NCI-H1694 treated with DMSO at 0.1 percent for 48 hours (cell line): Measurements from ENCODE around the gene TAP2.
A peak's percentile ranks its signal among the peaks of the same experiment; 100 is the strongest.
"Not testable (repeated sequence)": the region's sequence is repeated elsewhere in the genome, so short reads cannot be mapped to it uniquely, and the experiment has no call there.

Experiments used
- DNase-seq: peaks from one replicate; lab custom pipeline; 2025; lab: John Stamatoyannopoulos, UW

The TAP2 gene

DNA sequence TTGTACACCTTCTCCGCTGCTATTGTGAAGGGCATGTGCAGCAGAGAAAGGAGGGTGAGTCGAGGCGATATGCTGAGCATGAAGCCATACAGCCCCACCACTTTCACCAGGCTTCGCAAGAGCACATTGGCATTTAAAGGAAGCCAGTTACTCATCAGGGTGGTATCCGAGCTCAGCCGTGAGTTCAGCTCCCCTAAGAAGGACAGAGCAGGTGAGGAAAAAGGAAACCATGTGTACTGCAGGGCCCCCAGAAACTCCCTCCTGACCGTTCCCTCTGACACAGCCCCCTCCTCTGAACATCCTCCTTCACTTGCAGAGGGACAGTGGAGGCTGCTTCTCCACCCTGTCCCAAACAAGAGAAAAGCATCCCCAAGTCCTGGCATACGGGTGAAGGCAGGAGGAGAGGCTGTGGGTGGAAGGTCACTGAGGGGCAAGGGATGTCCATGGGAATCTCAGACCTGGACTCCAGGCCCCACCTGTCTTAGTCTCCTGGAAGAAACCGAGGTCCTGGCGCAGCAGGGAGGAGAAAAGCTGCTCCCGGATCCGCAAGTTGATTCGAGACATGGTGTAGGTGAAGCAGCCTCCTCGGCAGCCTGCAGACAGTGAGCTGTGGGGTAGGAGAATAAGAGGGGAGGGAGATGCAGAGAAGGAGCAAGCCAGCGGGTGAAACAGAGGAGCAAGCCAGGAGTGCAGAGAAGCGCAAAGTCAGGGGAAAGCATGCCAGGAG lies 3.2 kb downstream of the TAP2 start:
- no peak for DNase-seq

DNA sequence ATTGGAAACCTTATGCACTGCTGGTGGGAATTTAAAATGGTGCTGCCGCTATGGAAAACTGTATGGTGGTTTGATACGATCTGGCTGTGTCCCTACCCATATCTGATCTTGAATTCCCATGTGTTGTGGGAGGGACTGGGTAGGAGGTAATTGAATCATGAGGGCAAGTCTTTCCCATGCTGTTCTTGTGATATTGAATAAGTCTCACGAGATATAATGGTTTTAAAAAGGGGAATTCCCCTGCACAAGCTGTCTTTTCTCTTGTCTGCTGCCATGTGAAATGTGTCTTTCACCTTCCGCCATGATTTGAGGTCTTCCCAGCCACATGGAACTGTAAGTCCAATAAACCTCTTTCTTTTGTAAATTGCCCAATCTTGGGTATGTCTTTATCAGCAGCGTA lies 4.9 kb downstream of the TAP2 start:
- no peak for DNase-seq

DNA sequence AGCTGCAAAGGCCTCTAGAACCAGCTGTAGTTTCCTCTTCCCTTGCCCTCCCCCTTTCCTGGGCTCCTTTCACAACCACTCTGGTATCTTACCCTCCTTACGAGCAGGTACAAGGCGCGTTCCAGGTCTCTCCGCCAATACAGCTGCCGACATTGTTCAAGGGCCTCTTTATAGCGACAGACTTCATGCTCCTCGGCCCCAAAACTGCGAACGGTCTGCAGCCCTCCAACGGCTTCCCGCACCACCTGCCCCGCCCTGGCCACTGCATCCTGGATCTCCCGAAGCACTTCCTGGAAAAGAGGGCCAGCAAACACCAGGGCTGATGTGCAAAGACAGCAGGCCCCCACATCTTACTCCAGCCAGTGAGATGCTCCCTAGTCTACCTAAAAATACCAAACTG lies 6.0 kb downstream of the TAP2 start:
- DNase-seq = no peak

DNA sequence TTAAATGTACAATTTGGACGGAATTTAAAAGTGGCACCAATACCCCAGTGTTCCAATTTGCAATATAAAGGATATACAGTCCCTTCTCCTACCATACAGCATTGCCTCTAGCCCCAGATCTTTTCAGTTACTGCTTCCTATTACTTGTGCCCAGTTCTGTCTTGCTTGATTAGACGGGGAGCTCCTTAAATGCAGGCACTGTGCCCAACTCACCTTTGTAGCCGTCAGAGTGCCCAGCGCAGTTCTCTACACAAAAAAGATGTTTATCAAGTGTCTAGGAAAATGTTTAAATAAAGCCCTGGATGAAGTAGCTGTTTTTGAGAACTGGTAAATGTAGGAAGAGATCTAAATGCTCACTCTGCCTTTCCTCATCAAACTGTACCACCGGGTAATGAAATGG lies 7.6 kb downstream of the TAP2 start:
- no peak for DNase-seq

DNA sequence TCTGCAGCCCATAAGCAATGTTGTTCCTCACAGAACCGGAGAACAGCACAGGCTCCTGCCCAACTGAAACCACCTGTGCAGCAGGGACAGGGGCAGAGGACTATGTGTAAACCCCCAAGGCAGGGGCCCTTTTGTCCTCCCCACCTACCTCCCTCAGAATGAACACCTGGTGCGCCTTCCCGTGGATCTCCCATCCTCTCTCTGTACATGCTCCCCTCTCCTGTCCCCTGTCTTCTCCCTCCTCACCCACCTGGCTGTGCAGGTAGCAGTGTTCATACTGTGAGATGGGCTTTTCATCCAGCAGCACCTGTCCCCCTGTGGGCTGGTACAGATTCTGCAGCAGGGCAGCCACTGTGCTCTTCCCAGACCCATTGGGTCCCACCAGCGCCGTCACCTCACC lies 8.5 kb downstream of the TAP2 start:
- DNase-seq = no peak

DNA sequence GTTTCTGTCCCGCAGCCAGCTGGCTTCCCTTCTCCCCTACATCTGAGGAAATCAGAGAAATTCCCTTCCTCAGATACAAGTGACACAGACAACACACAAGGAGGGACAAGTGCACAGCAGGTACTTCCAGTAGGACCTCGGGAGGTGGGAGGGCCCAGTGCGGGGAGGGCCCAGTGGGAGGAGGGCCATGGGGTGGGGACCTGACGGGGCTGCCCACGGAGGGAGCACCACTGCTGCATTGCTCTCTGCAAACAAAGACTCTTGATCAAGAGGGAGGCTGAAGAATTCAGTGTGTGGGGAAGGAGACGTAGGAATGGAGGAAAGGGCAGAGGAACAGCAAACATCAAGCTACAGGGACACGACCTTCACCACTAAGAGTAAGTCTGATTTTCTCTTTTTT lies 9.0 kb downstream of the TAP2 start:
- DNase-seq = no peak

DNA sequence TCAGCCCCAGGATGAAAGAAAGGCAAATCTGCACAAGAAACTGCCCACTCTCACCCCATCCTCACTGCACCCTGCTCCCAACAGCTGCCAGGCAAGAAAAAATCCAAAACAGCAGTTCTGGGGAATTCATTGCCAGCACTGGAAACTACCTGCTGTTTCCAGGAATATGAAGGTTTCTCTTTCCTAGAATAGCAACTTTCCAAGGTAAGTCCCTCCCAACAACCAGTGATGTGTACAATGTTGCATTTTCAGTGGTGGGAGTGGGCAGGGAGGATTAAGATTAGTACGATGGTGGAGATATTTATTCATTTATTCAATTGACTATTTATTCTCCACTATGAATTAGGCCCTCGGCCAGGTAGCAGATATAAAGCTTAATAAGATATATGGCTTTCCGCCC lies 11.5 kb downstream of the TAP2 start:
- no peak for DNase-seq

DNA sequence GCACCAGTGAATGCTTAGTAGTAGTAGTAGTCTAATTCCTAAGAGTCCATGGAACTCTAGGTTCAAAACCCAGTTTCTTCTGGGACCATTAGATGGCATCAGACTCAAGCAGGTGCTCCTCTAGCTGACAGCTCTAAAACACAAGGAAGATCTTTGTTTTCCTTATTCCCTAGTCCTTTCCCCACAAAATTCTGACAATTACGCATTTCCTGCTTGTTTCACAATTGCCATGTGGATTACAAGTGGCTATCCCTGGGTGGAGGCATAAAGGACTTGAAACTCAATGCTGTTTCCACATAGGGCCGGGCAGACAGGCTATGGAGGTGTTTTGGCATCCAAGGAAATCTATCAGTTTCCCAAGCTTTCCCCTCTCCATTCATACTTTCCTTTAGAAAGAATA lies 12.6 kb downstream of the TAP2 start:
- no peak for DNase-seq

DNA sequence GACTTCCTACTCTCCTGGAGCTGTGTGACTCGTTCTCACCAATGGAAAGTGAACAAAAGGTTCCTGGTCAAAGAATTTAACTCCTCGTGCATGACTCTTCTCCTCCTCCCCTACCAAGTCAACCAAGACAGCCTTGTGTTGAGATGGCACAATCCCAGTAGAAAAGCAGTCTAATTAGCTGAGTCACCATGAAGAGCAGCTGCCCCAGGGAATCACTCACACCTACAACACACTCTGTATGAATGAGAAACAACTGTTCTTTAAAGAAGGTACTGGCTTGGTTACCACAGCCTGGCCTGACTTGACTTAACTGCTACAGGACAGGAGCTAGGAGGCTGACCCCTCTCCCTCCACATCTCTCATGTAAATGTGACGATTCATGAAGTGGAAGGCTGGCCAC lies 18.8 kb downstream of the TAP2 start:
- no peak for DNase-seq

DNA sequence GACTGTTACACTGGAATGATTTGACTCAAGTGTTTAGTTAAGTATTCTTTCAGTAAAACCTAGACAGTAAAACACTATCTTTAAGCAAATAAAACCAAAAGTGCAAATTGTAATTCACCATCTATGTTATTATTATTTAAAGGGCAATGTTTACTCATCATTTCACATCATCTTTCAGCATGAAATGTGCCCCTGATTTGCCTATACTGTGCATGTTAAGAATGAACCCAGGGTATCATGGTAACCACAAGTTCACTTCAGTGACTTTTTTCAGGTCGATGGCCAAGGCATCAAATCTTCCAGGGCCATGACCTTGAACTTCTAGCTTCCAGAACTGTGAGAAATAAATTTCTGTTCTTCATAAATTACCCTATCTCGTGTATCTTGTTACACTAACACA lies 19.7 kb downstream of the TAP2 start:
- DNase-seq = no peak

DNA sequence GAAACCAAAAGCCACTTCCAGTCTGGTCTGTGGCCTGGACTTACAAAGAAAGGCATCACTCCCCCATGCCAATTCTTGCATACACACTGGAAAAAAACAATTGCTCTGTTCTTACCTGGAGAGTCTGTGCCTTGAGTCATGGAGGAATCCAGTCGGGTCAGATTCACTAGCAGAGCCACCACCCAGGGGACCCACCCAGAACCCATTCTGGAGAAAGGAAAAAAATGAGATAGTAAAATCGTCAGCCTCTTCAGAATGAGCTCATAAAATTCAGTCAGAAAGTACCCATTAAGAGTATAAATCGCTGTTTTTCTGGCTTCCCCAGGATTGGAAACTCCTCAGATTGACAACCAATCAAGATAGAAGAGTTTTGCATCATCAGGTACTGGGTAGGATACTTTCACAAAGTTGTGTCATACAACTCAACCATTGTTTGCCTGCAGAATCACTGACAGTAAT lies 21.8 kb downstream of the TAP2 start, which contains the start of gene HLA-DOB:
HLA-DOB (minus strand) TSS at position 257 of the 459 bp plus-strand sequence; CDS start at position 206, 51 bp downstream.
- DNase-seq = no peak

DNA sequence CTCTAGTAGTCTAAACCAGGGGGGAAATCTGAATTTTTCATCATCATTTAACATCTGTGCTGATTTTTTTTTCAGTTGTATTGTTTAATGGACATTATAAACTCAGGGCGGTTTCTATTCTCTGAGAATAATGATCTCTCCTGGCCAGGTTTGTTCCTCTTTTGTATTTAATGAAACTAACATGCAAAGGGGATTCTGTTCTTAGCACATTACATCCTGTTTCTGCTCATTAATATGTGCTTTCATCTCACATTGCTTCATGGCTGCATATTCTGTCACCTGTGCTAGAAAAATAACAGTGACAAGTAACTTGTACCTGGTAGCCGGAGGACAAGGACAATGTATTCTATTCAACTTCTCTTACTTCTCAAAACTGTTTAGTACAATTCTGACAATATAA lies 22.5 kb downstream of the TAP2 start:
- no peak for DNase-seq

DNA sequence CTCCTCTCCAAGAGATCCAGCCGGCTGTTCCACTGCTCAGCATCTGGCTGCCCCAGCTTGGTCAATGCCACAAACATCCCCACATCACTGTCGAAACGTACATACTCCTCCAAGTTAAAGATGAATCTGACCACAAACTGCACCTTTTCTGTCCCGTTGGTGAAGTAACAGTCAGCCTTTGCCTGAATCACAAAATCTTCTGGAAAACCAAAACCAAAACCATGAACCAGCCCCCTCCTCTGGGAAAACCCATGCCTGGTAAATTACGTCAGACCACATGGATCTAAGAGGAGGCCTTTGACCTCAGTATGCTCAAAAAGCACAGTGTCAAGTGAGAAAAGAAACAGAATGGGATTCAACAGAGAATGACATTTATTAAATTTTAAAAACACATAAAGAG lies 23.4 kb downstream of the TAP2 start:
- no peak for DNase-seq

DNA sequence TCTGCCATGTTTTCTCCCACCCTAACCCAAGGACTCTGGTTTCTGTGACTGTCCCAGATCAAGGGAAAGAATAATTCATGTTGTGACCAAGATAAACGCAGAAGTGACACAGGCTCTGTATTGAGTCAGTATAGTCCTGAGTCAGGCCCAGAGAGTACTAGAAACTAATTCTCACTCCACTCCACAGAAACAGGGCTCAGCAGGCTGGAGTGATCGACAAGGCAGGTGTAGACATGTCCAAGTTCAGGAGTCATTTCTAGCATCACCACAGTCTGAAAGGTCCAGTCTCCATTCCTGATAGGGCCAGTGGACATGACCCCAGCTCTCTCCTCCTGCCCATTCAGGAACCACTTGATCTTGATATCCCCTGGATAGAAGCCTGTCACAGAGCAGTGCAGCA lies 24.4 kb downstream of the TAP2 start:
- DNase-seq = no peak

DNA sequence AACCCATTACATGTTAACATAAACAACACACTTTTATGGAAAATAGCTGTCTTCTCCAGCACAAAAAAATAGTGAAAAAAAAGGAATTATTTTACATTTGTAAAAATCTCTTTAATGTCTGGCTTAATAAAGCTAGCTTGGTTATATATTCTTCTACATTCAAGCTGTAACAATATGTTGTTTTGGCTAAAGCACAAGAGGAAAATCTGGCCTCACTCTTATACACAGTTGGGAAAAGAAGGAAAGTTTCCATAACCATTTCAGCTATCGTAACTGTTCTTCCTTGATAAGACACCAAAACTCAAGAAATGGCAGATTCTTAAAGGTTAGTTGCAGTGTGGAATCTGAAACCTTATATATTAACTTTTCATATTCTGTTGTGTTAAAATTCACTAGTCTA lies 29.4 kb downstream of the TAP2 start:
- DNase-seq = no peak

DNA sequence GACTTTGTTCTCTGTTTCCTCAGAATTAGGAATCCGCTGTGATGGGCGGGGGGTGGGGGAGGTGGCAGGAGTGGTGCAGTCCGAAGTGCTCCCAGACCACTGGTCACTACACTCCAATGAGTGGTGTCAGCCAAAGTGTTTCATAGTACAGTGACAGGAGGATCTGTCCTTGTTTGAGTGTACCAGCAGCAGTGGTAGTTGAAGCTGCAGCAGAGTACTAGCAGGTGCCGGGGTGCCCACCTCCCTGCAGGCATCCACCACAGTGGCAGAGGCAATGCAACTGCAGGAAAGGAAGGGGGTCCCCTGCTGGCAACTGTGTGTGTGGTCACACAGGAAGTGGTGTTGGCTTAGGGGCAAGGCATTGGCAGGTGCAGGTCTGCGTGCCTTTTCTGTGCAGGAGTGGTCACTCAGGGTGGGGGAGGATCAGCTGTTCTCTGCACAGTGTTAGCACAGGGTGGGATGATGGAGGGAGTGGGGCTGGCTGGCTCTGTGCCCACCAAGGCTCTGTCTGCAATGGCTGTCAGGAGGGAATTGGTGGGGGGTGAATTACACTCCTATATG lies 31.4 kb downstream of the TAP2 start:
- DNase-seq = no peak

DNA sequence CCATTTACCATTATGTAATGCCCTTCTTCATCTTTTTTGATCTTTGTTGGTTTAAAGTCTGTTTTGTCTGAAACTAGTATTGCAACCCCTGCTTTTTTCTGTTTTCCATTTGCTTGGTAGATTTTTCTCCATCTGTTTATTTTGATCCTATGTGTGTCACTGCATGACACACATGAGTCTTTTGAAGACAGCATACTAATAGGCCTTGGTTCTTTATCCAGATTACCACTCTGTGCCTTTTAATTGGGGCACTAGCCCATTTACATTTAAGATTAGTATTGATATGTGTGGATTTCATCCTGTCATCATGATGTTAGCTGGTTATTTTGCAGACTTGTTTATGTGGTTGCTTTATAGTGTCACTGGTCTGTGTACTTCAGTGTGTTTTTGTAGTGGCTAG lies 33.1 kb downstream of the TAP2 start:
- not testable (repeated sequence) for DNase-seq

DNA sequence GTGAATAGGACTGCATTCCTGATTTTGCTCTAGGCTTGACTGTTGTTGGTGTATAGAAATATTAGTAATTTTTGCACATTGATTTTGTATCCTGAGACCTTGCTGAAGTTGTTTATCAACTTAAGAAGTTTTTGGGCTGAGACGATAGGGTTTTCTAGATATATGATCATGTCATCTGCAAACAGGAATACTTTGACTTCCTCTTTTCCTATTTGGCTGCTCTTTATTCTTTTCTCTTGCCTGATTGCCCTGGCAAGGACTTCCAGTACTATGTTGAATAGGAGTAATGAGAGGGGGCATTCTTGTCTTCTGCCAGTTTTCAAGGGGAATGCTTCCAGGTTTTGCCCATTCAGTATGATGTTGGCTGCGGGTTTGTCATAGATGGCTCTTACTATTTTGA lies 35.1 kb downstream of the TAP2 start:
- DNase-seq = no peak

DNA sequence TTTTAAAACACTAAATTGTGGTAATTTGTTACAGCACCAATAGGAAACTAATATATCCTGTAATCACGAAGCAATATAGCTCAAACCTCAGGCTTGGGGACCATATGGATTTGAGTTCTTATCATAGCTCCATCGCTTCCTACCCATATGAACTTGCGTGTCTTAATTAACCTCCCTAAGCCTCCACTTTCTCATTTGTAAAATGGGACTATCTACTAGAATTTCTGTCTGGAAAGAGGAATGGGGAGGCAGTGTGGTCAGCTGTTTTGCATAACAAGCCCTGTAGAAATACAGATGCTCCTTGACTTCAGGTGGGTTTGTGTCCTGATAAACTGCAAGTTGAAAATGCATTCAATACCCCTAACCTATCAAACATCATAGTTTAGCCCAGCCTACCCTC lies 38.8 kb downstream of the TAP2 start:
- no peak for DNase-seq

DNA sequence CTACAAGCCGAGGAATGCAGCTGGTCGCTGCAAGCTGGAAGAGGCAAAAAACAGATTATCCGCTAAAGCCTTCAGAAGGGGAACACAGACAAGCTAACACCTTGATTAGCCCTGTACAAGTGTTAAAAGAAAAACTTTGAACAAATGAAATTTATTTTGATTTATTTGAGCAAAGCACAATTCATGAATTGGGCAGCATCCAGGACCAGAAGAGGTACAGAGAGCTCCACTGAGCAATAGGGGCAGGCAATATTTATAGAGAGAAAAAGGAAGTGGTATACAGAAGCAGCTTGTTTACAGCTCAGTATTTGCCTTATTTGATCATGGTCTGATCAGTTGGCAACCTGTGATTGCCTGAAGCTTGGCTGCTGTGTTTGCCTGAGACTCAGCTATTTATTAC lies 39.4 kb downstream of the TAP2 start:
- DNase-seq = no peak

DNA sequence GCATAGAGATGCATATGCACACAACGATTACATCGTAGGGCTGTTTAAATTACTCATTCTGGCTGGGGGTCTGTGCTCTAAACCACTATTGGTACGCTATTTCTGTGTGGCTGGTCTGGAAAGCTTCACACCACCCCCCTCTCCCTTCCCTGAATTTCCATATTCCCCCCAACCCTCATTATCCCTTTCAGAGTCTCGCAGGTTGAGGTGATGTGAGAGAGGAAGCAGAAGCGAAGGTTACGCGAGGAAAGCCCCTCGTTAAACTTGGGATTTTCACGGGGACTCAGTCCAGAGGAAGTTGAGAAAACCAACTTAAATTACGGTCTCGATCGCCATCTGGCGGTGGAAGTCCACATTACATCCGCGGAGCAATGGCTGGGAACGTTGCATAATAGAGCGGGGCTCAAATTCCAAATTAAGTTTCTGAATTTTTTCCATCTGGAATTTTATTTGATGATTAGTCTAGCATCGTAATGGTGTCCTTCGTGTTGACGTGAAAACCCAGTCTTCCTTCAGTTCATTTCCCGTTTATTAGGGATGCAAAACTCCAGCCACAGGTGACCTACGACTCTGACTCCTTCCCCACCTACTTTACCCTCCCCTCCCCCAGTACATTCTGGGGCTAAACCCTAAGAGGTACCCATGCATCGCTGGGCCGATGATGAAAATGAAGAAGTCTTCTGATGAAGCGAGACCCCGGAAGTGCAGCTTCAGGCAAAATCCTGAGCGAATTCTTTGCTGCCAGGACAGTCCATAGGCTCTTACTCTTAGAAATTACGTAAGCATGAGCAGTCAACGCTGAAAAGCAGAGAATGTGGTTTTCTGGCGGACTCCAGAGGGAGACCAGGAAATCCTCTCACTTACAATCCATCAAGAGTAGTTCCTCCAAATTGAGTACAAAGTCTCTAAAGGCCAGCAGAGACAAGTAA lies 41.4 kb downstream of the TAP2 start:
- DNase-seq = peak; percentile 5

DNA sequence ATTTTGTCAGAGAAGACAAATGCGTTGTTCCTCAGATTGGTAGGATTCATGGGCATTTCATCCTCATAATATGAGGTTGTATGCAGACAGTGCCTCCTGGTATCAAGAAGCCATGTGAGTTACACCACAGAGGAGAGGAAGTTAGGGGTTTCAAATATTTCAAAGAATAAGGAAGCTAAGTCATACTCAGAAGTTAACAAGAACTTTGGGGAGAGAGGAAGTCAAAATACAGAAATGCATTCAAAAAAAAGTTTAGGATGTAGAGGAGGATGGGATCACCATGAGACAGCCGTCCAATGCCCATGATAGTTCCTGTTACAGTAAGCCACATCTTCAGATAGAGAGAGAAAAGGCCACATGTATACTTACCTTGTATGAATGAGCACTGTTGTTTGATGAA lies 44.0 kb downstream of the TAP2 start:
- no peak for DNase-seq

DNA sequence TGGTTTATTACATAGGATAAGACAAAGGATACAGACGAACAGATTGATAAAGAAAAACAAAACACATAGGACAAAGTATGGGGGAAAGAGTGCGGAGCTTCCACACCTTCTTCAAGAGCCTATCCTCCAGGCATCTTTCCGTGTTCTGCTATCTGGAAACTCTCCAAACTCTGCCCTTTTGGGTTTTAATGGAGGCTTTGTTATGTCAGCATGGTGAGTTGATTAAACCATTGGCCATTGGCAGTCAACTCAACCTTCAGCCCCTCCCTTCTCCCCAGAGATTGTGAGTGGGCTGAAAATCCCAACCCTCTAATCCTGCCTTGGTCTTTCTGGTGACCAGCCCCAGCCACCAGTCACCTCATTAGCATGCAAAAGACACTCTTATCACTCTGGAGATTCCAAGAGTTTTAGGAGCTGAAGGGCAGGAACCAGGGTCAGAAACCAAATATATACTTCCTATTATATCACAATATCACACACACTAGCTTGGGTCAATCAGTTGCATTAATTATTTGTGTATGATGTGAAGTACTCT lies 45.6 kb downstream of the TAP2 start:
- no peak for DNase-seq
